ENCODE results near the gene RSAD2.

The RSAD2 gene

DNA sequence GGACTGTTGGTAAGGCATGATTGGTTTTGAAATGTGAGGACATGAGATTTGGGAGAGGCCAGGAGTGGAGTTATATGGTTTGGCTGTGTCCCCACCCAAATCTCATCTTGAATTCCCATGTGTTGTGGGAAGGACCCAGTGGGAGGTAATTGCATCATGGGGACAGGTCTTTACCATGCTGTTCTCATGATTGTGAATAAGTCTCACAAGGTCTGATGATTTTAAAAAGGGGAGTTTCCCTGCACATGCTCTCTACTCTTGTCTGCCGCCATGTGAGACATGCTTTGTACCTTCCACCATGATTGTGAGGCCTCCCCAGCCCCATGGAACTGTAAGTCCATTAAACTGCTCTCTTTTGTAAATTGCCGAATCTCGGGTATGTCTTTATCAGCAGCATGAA lies 17.3 kb upstream of the RSAD2 start:
- Histone ChIP-seq H3K9me3 (ENCODE audit: control insufficient read depth, low read length) (no peaks in the 10 kb centered on the region), H3K79me2 (no peaks in the 10 kb centered on the region), H3K36me3 (ENCODE audit: control insufficient read depth, insufficient read depth, low read length) (no peaks in the 10 kb centered on the region), H3K4me1 (no peaks in the 10 kb centered on the region), H3K4me3 (ENCODE audit: low read depth, low read length) (no peak overlapping the region), H3K4me2 (ENCODE audit: low read length) (no peak overlapping the region), H3K9ac (no peak overlapping the region), H2AFZ (no peak overlapping the region), H3K27me3 (ENCODE audit: control insufficient read depth, insufficient read depth, low read length) (no peaks in the 10 kb centered on the region), H3K27ac (no peak overlapping the region)
- TF ChIP-seq, protein P1, sequence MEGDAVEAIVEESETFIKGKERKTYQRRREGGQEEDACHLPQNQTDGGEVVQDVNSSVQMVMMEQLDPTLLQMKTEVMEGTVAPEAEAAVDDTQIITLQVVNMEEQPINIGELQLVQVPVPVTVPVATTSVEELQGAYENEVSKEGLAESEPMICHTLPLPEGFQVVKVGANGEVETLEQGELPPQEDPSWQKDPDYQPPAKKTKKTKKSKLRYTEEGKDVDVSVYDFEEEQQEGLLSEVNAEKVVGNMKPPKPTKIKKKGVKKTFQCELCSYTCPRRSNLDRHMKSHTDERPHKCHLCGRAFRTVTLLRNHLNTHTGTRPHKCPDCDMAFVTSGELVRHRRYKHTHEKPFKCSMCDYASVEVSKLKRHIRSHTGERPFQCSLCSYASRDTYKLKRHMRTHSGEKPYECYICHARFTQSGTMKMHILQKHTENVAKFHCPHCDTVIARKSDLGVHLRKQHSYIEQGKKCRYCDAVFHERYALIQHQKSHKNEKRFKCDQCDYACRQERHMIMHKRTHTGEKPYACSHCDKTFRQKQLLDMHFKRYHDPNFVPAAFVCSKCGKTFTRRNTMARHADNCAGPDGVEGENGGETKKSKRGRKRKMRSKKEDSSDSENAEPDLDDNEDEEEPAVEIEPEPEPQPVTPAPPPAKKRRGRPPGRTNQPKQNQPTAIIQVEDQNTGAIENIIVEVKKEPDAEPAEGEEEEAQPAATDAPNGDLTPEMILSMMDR (IDR thresholded peaks at IDR 0.05), result no peak

DNA sequence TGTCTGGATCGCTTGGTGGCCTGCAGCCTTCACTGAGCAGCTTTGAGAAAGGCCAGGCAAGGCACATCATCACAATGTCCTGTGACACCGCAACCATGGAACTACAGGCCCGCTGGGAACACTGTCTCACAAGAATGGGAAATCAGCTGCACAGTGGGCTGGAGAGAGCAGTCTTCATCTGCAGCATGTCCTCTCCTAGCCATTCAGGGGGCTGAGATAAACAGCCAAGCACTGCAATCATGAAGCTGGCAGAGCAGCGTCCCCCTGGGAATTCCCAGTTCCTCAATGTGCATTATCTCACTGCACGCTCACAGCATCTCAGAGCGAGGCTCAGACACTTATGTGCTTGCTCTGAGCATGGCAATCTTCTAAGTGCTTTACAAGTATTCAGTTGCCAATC lies 13.8 kb upstream of the RSAD2 start:
- Histone ChIP-seq H3K27me3 (ENCODE audit: control insufficient read depth, insufficient read depth, low read length) (no peaks in the 10 kb centered on the region), H3K4me2 (ENCODE audit: low read length) (no peak overlapping the region), H3K27ac (no peak overlapping the region), H3K9me3 (ENCODE audit: control insufficient read depth, low read length) (no peaks in the 10 kb centered on the region), H3K36me3 (ENCODE audit: control insufficient read depth, insufficient read depth, low read length) (no peaks in the 10 kb centered on the region), H3K4me3 (ENCODE audit: low read depth, low read length) (no peak overlapping the region), H3K4me1 (no peaks in the 10 kb centered on the region), H2AFZ (no peak overlapping the region), H3K9ac (no peak overlapping the region), H3K79me2 (no peaks in the 10 kb centered on the region)
- TF ChIP-seq, protein P1 (IDR thresholded peaks at IDR 0.05), result no peak

DNA sequence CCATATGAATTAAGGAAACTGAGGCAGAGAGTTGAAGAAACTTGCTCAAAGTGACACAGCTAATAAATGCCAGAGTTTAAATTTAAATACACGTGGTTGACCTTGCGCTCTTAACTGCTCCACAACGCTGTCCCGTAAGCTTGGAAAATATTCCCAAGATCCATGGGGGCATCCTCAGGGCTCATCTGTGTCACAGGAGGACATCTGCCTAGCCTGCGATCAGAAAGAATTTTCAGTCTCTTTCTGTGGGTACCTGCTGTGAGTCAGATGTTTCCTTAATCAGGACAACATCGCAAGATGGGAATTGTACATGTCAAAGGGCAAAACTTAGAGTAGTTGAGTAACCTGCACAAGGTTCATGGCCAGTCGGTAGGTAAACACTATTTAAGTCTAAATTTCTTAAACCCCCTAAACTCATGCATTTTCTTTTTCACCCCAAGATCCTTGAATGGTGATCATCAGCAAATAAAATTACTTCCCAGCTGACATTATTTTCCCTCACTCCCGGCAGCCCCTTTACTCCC lies 13.3 kb upstream of the RSAD2 start:
- Histone ChIP-seq H3K4me3 (ENCODE audit: low read depth, low read length) (no peak overlapping the region), H3K9ac (no peak overlapping the region), H3K27ac (peak overlapping the region; percentile 38), H3K4me2 (ENCODE audit: low read length) (peak overlapping the region; percentile 93), H3K36me3 (ENCODE audit: control insufficient read depth, insufficient read depth, low read length) (no peaks in the 10 kb centered on the region), H3K27me3 (ENCODE audit: control insufficient read depth, insufficient read depth, low read length) (no peaks in the 10 kb centered on the region), H3K79me2 (no peaks in the 10 kb centered on the region), H3K4me1 (no peaks in the 10 kb centered on the region), H2AFZ (peak overlapping the region; percentile 96), H3K9me3 (ENCODE audit: control insufficient read depth, low read length) (no peaks in the 10 kb centered on the region)
- TF ChIP-seq, protein P1 (IDR thresholded peaks at IDR 0.05), result no peak

DNA sequence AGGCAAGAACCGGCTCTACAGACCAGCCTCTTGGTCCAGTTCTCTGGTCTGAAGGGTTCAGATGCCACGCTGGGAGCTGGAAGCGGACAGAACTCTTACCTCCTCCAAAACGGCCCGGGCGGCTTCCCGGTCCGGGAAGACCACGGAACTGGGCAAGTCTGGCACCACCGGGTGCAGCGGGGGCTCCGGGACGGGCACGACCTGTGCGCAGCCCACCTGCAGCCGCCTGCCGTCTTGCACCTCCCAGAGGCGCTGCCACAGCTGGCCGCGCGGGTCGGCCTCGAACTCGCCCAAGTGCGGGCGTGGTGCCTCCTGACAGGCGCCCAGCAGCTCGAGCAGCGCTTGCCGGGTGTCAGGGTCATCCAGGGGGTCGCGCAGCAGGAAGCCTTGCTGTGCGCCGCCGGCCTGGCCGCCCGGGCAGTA lies 12.6 kb upstream of the RSAD2 start:
- peak overlapping the region; percentile 93 for H3K4me2 ChIP-seq (ENCODE audit: low read length)
- TF ChIP-seq, protein P1 (IDR thresholded peaks at IDR 0.05), result no peak
- H3K27ac ChIP-seq, result peak overlapping the region; percentile 38
- no peak overlapping the region for H3K9ac ChIP-seq
- peak overlapping the region; percentile 46 for H3K4me3 ChIP-seq (ENCODE audit: low read depth, low read length)
- no peaks in the 10 kb centered on the region for H3K4me1 ChIP-seq
- no peaks in the 10 kb centered on the region for H3K27me3 ChIP-seq (ENCODE audit: control insufficient read depth, insufficient read depth, low read length)
- H2AFZ ChIP-seq, result peak overlapping the region; percentile 96
- no peaks in the 10 kb centered on the region for H3K9me3 ChIP-seq (ENCODE audit: control insufficient read depth, low read length)
- no peaks in the 10 kb centered on the region for H3K79me2 ChIP-seq
- no peaks in the 10 kb centered on the region for H3K36me3 ChIP-seq (ENCODE audit: control insufficient read depth, insufficient read depth, low read length)

All from parathyroid adenoma (tissue), 2 donors.